Left ventricle myocardium inferior (tissue), 1 donor: Measurements from ENCODE around the gene STXBP2. TPM values are rescaled to one million over a fixed set of nuclear protein-coding genes. Genes with fewer than 3 reads are reported as not detected.

Experiments
- DNase-seq: peaks from one replicate; pipeline ENCODE4 v3.0.0-alpha.2; 2020
- H3K27ac ChIP-seq: fragments of 200-600 bp; replicated peaks from 2 replicates; pipeline ENCODE4 v1.8.0; 2021
- H3K27me3 ChIP-seq: fragments of 200-600 bp; 2 replicates; pipeline ENCODE4 v1.8.0; 2021; ENCODE audit warnings: low read depth
- H3K36me3 ChIP-seq: fragments of 200-600 bp; 2 replicates; pipeline ENCODE4 v1.8.0; 2021
- H3K4me1 ChIP-seq: fragments of 200-600 bp; 2 replicates; pipeline ENCODE4 v1.8.0; 2021
- H3K4me3 ChIP-seq: fragments of 200-600 bp; 2 replicates; pipeline ENCODE4 v1.8.0; 2021; ENCODE audit warnings: mild to moderate bottlenecking, moderate library complexity
- H3K9me3 ChIP-seq: fragments of 200-600 bp; replicated peaks from 2 replicates; pipeline ENCODE4 v1.8.0; 2021
- intact Hi-C: fragments of 100-400 bp; cut with micrococcal nuclease; formaldehyde crosslinking; loops from one replicate; pipeline ENCODE4 v1.11.0; 2022
- total RNA-seq: library from RNA; stranded (reverse); fragmentation: NEBNext Ultra II Directional; extraction: Animal tissue kit (Norgen Biotek cat#: 25700); gene quantifications from one replicate; pipeline ENCODE4 v1.2.1, GENCODE V29; 2021
- TF ChIP-seq, protein P1 (sequence below): fragments of 200-600 bp; IDR thresholded peaks from 2 replicates; pipeline ENCODE4 v1.8.0; 2021; ENCODE audit warnings: antibody characterized with exemption, mild to moderate bottlenecking, borderline replicate concordance
- donor health status: DM: no; HTN: yes; CAD: no; lungs with severe emphysema.

The STXBP2 gene
- total RNA-seq, 1 donor from 2014 or later, result 4.5 TPM

- no peaks in the 10 kb centered on the region for H3K9me3 ChIP-seq
- DNase-seq, result peak; percentile 66
- peaks cover 32% of the 10 kb centered on the region for H3K27me3 ChIP-seq
- H3K4me1 ChIP-seq, result peaks cover 21% of the 10 kb centered on the region
- peak overlapping the region; percentile 97 for H3K4me3 ChIP-seq
- intact Hi-C loops, result no loop called here
- peaks cover 19% of the 10 kb centered on the region for H3K36me3 ChIP-seq
- TF ChIP-seq, protein P1, sequence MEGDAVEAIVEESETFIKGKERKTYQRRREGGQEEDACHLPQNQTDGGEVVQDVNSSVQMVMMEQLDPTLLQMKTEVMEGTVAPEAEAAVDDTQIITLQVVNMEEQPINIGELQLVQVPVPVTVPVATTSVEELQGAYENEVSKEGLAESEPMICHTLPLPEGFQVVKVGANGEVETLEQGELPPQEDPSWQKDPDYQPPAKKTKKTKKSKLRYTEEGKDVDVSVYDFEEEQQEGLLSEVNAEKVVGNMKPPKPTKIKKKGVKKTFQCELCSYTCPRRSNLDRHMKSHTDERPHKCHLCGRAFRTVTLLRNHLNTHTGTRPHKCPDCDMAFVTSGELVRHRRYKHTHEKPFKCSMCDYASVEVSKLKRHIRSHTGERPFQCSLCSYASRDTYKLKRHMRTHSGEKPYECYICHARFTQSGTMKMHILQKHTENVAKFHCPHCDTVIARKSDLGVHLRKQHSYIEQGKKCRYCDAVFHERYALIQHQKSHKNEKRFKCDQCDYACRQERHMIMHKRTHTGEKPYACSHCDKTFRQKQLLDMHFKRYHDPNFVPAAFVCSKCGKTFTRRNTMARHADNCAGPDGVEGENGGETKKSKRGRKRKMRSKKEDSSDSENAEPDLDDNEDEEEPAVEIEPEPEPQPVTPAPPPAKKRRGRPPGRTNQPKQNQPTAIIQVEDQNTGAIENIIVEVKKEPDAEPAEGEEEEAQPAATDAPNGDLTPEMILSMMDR, result peak; percentile 55
- H3K27ac ChIP-seq, result peak overlapping the region; percentile 87
These were observed 44.6 kb downstream of the STXBP2 start for GRCh38 chr19:7681340-7682174.

GRCh38 chr19:7682175-7682855 lies 45.4 kb downstream of the STXBP2 start:
- H3K27ac ChIP-seq, result peak overlapping the region; percentile 87
- no peak for DNase-seq

GRCh38 chr19:7685546-7686445 lies 48.9 kb downstream of the STXBP2 start:
- intact Hi-C loops, result no loop called here

More at GRCh38 chr19:7682175-7682855, 45.4 kb downstream of the STXBP2 start:
- peaks cover 25% of the 10 kb centered on the region for H3K27me3 ChIP-seq
- peaks cover 19% of the 10 kb centered on the region for H3K36me3 ChIP-seq
- H3K9me3 ChIP-seq, result no peaks in the 10 kb centered on the region
- TF ChIP-seq, protein P1, result no peak
- H3K4me1 ChIP-seq, result peaks cover 21% of the 10 kb centered on the region
- intact Hi-C loops, result no loop called here
- H3K4me3 ChIP-seq, result peak overlapping the region; percentile 97

GRCh38 chr19:7687177-7687576 lies 50.3 kb downstream of the STXBP2 start:
- DNase-seq, result no peak
- Histone ChIP-seq H3K27me3 (peaks cover 27% of the 10 kb centered on the region), H3K9me3 (no peaks in the 10 kb centered on the region), H3K4me3 (no peak overlapping the region), H3K36me3 (peaks cover 19% of the 10 kb centered on the region), H3K4me1 (peaks cover 2% of the 10 kb centered on the region), H3K27ac (no peak overlapping the region)
- intact Hi-C loops, result no loop called here
- TF ChIP-seq, protein P1, result no peak

More at GRCh38 chr19:7685546-7686445, 48.9 kb downstream of the STXBP2 start:
- Histone ChIP-seq H3K4me1 (peaks cover 16% of the 10 kb centered on the region), H3K4me3 (no peak overlapping the region), H3K27ac (no peak overlapping the region), H3K36me3 (peaks cover 19% of the 10 kb centered on the region), H3K27me3 (peaks cover 19% of the 10 kb centered on the region), H3K9me3 (no peaks in the 10 kb centered on the region)
- TF ChIP-seq, protein P1, result no peak
- DNase-seq, result no peak

GRCh38 chr19:7689165-7689564 lies 52.3 kb downstream of the STXBP2 start:
- no peak overlapping the region for H3K4me3 ChIP-seq
- DNase-seq, result no peak
- H3K9me3 ChIP-seq, result no peaks in the 10 kb centered on the region
- intact Hi-C loops, result no loop called here
- H3K27ac ChIP-seq, result no peak overlapping the region
- TF ChIP-seq, protein P1, result no peak
- H3K4me1 ChIP-seq, result no peaks in the 10 kb centered on the region
- H3K27me3 ChIP-seq, result peaks cover 38% of the 10 kb centered on the region
- H3K36me3 ChIP-seq, result no peaks in the 10 kb centered on the region
